Lung (tissue), 12 donors: Measurements from ENCODE around the gene IL5RA. TPM values are rescaled to one million over a fixed set of nuclear protein-coding genes. Genes with fewer than 3 reads are reported as not detected.

Experiments used
- ATAC-seq: fragments of 200-7000 bp; cut with Tn5 transposase; one replicate; pipeline ENCODE4 v1.9.1; 2020; ENCODE audit warnings: moderate number of reproducible peaks; ENCODE audit not compliant: insufficient read depth, low FRiP score
- DNase-seq, 3 donors: peaks; one replicate each; pipeline ENCODE4 v3.0.0-alpha.2; 2013 to 2017
- H3K27ac ChIP-seq, 2 donors: one replicate each; pipeline ENCODE4 v1.5.1; 2013; ENCODE audit warnings: mild to moderate bottlenecking in 2 of 2, moderate library complexity in 2 of 2, control low read depth in 1 of 2, inconsistent platforms in 1 of 2, low read depth in 1 of 2, low read length in 1 of 2
- H3K27me3 ChIP-seq, 3 donors: one replicate each; pipeline ENCODE4 v1.5.1; 2013; ENCODE audit warnings: low read length in 2 of 3; ENCODE audit not compliant: control insufficient read depth in 3 of 3, insufficient read depth in 3 of 3
- H3K36me3 ChIP-seq, 4 donors: one replicate each; pipeline ENCODE4 v1.5.1; 2013; ENCODE audit warnings: low read length in 4 of 4, mild to moderate bottlenecking in 1 of 4, moderate library complexity in 1 of 4; ENCODE audit not compliant: control insufficient read depth in 4 of 4, insufficient read depth in 4 of 4
- H3K4me1 ChIP-seq, 5 donors: one replicate each; pipeline ENCODE4 v1.5.1; 2013; ENCODE audit warnings: low read length in 5 of 5, mild to moderate bottlenecking in 2 of 5, moderate library complexity in 1 of 5; ENCODE audit not compliant: control insufficient read depth in 5 of 5, insufficient read depth in 5 of 5
- H3K4me3 ChIP-seq: one replicate; pipeline ENCODE4 v1.5.1; 2013; ENCODE audit warnings: mild to moderate bottlenecking, control low read depth, moderate library complexity
- H3K9ac ChIP-seq, 2 donors: one replicate each; pipeline ENCODE4 v1.5.1; 2013; ENCODE audit warnings: low read length in 2 of 2, control low read depth in 1 of 2; ENCODE audit not compliant: insufficient read depth in 1 of 2
- H3K9me3 ChIP-seq, 4 donors: one replicate each; pipeline ENCODE4 v1.5.1; 2013; ENCODE audit warnings: low read length in 3 of 4, mild to moderate bottlenecking in 1 of 4, moderate library complexity in 1 of 4; ENCODE audit not compliant: control insufficient read depth in 4 of 4, insufficient read depth in 3 of 4
- WGBS, 2 donors: extraction: QIAGEN DNeasy Blood & Tissue Kit; methylation state at CpG; one replicate each; pipeline ENCODE4 v1.1.7; 2013; 5-methylcytosine and 5-hydroxymethylcytosine counted together
- polyA plus RNA-seq, 2 donors: library from polyadenylated mRNA; stranded (reverse); fragments of 200-250 nt; gene quantifications; one replicate each; pipeline ENCODE4 v1.2.1, GENCODE V29; 2013
- total RNA-seq, 2 donors: library from RNA; depleted of rRNA in 1 of 2; stranded (reverse); fragments of >200 nt in 1 of 2; gene quantifications; one replicate each; pipeline ENCODE4 v1.2.1, GENCODE V29; 2014 to 2021
- TF ChIP-seq, protein P1 (sequence below): IDR thresholded peaks from 2 replicates; pipeline ENCODE4 v1.5.1; 2012; ENCODE audit warnings: mild to moderate bottlenecking; ENCODE audit errors: control extremely low read depth, extremely low read depth
- donor health status: control.
- donor health status: control.
- donor health status: Bipolar disorder and iron deficiency.
- donor health status: healthy.
- donor health status: DM: yes; HTN: yes; CAD: no.

The IL5RA gene
- total and polyA plus RNA-seq, 4 donors: 1.1 to 23.3 (median 7.7) TPM

DNA sequence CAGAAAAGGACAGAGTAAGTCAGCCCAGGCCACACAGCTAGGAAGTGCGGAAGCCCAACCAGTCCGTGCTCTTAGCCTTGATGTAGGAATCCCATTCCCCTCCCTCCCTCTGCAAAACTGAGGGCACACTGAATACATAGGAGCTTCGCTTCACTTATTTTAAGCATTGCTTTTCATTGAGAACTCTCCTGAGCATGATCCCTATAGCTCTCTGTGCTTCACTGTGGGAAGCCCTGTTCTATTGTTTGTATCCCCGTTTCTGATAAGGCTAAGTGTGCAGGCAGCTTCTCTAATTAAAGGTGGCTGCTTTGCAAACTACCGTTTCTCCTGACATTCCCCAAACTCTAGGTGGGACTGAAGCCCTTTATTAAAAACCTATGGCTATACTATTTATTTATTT is 29.9 kb downstream of the IL5RA start:
- Histone ChIP-seq H3K9me3 (no peaks in the 10 kb centered on the region), H3K4me1 (no peaks in the 10 kb centered on the region), H3K27me3 (no peaks in the 10 kb centered on the region), H3K9ac (no peak overlapping the region), H3K4me3 (no peak overlapping the region), H3K27ac (no peak overlapping the region), H3K36me3 (no peaks in the 10 kb centered on the region)
- DNase-seq: no peak
- TF ChIP-seq, protein P1, sequence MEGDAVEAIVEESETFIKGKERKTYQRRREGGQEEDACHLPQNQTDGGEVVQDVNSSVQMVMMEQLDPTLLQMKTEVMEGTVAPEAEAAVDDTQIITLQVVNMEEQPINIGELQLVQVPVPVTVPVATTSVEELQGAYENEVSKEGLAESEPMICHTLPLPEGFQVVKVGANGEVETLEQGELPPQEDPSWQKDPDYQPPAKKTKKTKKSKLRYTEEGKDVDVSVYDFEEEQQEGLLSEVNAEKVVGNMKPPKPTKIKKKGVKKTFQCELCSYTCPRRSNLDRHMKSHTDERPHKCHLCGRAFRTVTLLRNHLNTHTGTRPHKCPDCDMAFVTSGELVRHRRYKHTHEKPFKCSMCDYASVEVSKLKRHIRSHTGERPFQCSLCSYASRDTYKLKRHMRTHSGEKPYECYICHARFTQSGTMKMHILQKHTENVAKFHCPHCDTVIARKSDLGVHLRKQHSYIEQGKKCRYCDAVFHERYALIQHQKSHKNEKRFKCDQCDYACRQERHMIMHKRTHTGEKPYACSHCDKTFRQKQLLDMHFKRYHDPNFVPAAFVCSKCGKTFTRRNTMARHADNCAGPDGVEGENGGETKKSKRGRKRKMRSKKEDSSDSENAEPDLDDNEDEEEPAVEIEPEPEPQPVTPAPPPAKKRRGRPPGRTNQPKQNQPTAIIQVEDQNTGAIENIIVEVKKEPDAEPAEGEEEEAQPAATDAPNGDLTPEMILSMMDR: no peak
- 71 to 77% methylated on average over 5 of the region's 5 CpGs for WGBS, 2 donors
- ATAC-seq: no peak

DNA sequence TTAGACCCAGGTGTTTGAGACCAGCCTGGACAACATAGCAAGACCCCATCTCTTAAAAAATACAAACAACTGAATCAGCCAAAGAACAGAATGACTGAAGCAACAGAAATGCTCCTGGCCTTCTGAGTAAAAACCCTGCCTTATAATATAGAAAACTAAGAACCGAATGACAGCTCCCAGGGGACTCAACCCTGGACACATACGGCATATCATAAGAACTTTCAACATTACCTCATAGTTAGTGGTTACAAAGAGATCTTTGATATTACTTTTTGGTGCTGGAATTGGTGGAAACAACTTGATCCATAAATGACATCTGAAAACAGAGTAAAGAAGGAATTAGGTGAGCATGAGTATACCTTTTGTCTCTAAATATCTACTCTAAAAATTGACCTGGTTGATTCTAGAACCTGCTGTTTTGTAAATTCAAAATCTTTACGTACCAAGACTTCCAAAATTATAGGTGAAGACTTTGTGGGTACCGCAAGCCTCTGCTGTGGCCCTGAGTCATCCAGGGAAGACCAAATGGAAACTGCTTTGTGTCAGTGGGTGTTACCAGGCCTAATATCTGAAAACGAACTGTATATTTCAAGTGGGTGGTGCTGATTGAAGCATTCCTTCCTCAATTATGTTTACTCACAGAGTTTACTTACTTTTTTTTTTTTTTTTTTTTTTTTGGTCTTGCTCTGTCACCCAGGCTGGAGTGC is 35.5 kb downstream of the IL5RA start:
- Histone ChIP-seq H3K4me3 (no peak overlapping the region), H3K27me3 (no peaks in the 10 kb centered on the region), H3K27ac (no peak overlapping the region), H3K9me3 (no peaks in the 10 kb centered on the region), H3K36me3 (no peaks in the 10 kb centered on the region), H3K9ac (no peak overlapping the region), H3K4me1 (no peaks in the 10 kb centered on the region)
- DNase-seq (no peak), ATAC-seq (no peak)
- TF ChIP-seq, protein P1: no peak
- 78 to 82% methylated on average over 5 of the region's 5 CpGs for WGBS, 2 donors

DNA sequence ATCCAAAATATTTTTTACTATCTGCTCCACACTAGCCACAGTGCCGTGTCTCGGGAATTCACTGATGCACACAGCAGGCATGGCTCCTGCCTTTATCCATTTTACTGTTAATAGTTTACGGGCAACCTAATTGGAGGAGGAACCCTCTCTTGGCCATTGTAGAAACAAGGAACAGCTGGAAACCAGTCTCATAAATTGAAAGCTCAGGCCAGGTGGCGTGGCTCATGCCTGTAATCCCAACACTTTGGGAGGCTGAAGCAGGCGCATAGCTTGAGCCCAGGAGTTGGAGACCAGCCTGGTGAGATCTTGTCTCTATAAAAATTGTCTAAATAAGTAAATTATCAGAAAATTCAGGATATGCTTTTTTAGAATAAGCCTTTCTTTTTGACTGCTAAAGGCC is 39.0 kb downstream of the IL5RA start:
- ATAC-seq: no peak
- Histone ChIP-seq H3K36me3 (no peaks in the 10 kb centered on the region), H3K4me3 (no peak overlapping the region), H3K27ac (no peak overlapping the region), H3K27me3 (no peaks in the 10 kb centered on the region), H3K4me1 (no peaks in the 10 kb centered on the region), H3K9me3 (no peaks in the 10 kb centered on the region), H3K9ac (no peak overlapping the region)
- TF ChIP-seq, protein P1: no peak
- 79 to 86% methylated on average over 5 of the region's 5 CpGs for WGBS, 2 donors
- DNase-seq: peak; percentile 47 to 71 (median 56)

DNA sequence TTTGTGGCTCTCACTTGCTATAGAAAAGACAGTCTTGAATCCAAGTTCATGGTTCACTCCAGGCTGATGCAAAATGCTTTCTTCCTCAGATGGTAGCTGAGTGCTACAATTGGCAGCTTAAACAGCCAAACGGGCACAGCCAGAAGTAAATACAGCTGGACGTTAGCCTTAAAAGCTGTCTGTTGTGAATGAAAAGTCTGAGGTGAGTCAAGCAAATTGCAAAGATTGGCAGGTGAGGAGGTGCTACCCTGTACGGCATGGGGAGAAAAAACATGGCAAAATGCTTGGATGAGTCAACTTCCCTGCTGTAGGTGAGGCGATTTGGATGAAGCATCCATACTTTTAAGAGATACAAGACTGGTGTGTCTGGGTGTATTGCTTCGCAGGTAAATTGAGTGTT is 40.5 kb downstream of the IL5RA start:
- Histone ChIP-seq H3K9ac (no peak overlapping the region), H3K4me3 (no peak overlapping the region), H3K4me1 (no peaks in the 10 kb centered on the region), H3K9me3 (no peaks in the 10 kb centered on the region), H3K27ac (no peak overlapping the region), H3K36me3 (no peaks in the 10 kb centered on the region), H3K27me3 (no peaks in the 10 kb centered on the region)
- DNase-seq (no peak), ATAC-seq (no peak)
- TF ChIP-seq, protein P1: no peak
- 81 to 84% methylated on average over 5 of the region's 5 CpGs for WGBS, 2 donors
